GM13976 (cell line): Measurements from ENCODE around the gene XYLT2.

Source experiments
- DNase-seq: peaks from one replicate; pipeline ENCODE4 v3.0.0; 2012; ENCODE audit warnings: low spot score
- in situ Hi-C: fragments of 300-500 bp; cut with MboI; formaldehyde crosslinking; loops from one replicate; pipeline ENCODE4 v1.12.0; 2022; ENCODE audit warnings: low sequenced_read_pairs, mixed read lengths, inconsistent platforms; ENCODE audit not compliant: unreplicated experiment
- TF ChIP-seq, protein P1 (sequence below): IDR thresholded peaks from 2 replicates; pipeline ENCODE4 v1.5.1; 2012; ENCODE audit warnings: borderline replicate concordance, mild to moderate bottlenecking; ENCODE audit not compliant: insufficient read depth; ENCODE audit errors: extremely low read depth, missing control alignments, control extremely low read depth

The XYLT2 gene

DNA sequence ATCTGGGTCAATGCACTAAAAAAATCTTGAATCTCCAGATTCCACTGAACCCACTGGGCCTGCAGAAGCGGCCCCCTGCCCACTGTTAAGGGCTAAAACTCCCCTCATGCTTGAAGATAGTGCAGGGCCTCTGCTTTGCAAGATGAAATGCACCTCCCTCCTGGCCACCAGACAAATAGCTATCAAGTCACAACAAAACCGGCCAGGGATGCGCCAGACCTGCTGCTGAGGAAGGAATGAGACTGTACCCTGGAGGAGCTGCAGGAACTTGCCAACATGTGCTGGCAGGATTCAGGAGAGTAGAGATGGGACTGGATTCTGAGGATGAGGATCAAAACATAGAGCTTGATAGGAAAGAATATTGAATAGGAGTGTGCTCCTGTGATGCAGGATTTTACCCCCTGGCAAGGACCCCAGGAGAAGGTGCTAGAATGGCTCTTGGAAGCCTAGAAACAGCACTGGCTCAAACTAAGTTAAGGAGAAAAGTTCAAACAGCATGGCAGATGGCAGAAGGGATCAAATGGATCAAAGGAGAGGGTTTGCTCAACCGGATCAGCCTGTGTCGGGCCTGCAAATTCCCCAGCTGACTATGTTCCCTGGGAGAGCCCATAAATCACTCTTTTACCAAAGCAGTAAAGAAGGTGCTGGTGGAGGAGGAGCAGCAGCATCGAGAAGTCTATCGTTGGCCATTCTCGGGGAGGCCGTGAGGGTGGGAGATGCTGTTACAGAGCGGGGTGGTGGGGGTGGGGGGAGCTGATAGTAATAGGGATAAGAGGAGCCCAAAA is 27.2 kb upstream of the XYLT2 start:
- in situ Hi-C loops: no loop called here
- no peak for DNase-seq
- TF ChIP-seq, protein P1, sequence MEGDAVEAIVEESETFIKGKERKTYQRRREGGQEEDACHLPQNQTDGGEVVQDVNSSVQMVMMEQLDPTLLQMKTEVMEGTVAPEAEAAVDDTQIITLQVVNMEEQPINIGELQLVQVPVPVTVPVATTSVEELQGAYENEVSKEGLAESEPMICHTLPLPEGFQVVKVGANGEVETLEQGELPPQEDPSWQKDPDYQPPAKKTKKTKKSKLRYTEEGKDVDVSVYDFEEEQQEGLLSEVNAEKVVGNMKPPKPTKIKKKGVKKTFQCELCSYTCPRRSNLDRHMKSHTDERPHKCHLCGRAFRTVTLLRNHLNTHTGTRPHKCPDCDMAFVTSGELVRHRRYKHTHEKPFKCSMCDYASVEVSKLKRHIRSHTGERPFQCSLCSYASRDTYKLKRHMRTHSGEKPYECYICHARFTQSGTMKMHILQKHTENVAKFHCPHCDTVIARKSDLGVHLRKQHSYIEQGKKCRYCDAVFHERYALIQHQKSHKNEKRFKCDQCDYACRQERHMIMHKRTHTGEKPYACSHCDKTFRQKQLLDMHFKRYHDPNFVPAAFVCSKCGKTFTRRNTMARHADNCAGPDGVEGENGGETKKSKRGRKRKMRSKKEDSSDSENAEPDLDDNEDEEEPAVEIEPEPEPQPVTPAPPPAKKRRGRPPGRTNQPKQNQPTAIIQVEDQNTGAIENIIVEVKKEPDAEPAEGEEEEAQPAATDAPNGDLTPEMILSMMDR: no peak

DNA sequence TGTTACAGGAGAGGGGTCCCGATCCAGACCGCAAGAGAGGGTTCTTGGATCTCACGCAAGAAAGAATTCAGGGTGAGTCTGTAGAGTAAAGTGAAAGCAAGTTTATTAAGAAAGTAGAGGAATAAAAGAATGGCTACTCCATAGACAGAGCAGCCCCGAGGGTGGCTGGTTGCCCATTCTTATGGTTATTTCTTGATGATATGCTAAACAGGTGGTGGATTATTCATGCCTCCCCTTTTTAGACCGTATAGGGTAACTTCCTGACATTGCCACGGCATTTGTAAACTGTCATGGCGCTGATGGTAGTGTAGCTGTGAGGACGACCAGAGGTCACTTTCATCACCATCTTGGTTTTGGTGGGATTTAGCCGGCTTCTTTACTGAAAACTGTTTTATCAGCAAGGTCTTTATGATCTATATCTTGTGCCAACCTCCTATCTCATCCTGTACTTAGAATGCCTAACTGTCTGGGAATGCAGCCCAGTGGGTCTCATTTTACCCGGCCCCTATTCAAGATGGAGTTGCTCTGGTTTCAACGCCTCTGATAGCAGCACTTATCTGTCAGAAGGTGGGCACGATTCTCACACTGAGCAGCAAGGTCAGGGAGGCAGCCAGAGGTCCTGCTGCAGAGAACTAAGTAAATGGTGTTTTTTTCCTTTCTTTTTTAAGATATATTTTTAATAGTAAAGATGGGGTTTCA is 26.5 kb upstream of the XYLT2 start:
- in situ Hi-C loops: no loop called here
- TF ChIP-seq, protein P1: no peak
- no peak for DNase-seq

- DNase-seq: no peak
- TF ChIP-seq, protein P1: no peak
- in situ Hi-C loops: no loop called here
Measured at GRCh38 chr17:50322271-50322670, 23.7 kb upstream of the XYLT2 start.

- TF ChIP-seq, protein P1: no peak
Measured at GRCh38 chr17:50323060-50323459, 22.9 kb upstream of the XYLT2 start.

DNA sequence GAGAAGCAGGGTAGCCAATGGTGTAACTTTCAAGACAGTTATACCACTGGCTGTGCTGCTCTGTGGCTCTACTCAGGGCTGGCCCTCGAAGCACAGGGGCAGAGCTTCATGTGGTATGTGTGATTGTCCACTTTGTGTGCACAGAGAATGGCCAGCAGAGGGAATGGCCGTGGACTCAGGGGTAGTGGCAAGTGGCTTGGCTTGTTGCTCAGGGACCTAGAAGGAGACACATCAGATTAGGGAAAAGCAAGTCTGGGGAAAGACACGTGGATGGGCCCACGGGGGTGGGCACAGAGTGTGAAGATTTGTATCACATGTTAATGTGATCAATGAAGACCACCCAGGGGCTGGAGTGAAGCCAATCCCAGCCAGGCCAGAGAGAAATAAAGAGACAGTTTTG is 20.0 kb upstream of the XYLT2 start:
- in situ Hi-C loops: no loop called here
- no peak for DNase-seq
- TF ChIP-seq, protein P1: no peak

More at GRCh38 chr17:50323060-50323459, 22.9 kb upstream of the XYLT2 start:
- no peak for DNase-seq
- in situ Hi-C loops: no loop called here

GRCh38 chr17:50326831-50327364 is 19.0 kb upstream of the XYLT2 start:
- TF ChIP-seq, protein P1: no peak
- in situ Hi-C loops: no loop called here
- DNase-seq: no peak
